Left lung (tissue), 10 donors: ENCODE data around the gene STK39. TPM values are rescaled to one million over a fixed set of nuclear protein-coding genes. Genes with fewer than 3 reads are reported as not detected.

Source experiments
- ATAC-seq: fragments of 200-7000 bp; cut with Tn5 transposase; one replicate; pipeline ENCODE4 v1.9.1; 2020; ENCODE audit warnings: moderate library complexity
- DNase-seq, 4 donors: peaks; one replicate each; pipeline ENCODE4 v3.0.0-alpha.2; 2013 to 2020
- H3K27ac ChIP-seq, 2 donors: fragments of 200-600 bp; sonication (generic) in 1 of 2; one replicate each; pipeline versions ENCODE4 v1.5.0 to v1.8.0; 2020 to 2021
- H3K27me3 ChIP-seq, 2 donors: fragments of 200-600 bp; sonication (generic) in 1 of 2; one replicate each; pipeline versions ENCODE4 v1.5.0 to v1.8.0; 2020 to 2021
- H3K36me3 ChIP-seq, 2 donors: fragments of 200-600 bp; sonication (generic) in 1 of 2; one replicate each; pipeline versions ENCODE4 v1.5.0 to v1.8.0; 2020 to 2021
- H3K4me1 ChIP-seq, 2 donors: fragments of 200-600 bp; one replicate each; pipeline ENCODE4 v1.8.0; 2021
- H3K4me3 ChIP-seq, 2 donors: fragments of 200-600 bp; sonication (generic) in 1 of 2; one replicate each; pipeline versions ENCODE4 v1.5.0 to v1.8.0; 2020 to 2021; ENCODE audit warnings: mild to moderate bottlenecking in 1 of 2
- H3K9me3 ChIP-seq, 2 donors: fragments of 200-600 bp; sonication (generic) in 1 of 2; one replicate each; pipeline versions ENCODE4 v1.5.0 to v1.8.0; 2020 to 2021
- CTCF ChIP-seq, 2 donors: fragments of 200-600 bp; sonication (generic) in 1 of 2; IDR thresholded peaks; one replicate each; pipeline versions ENCODE4 v1.5.0 to v1.8.0; 2021; ENCODE audit warnings: antibody characterized with exemption in 2 of 2
- intact Hi-C, 2 donors: fragments of 100-400 bp; cut with DNase I; formaldehyde crosslinking; loops; one replicate each; pipeline versions ENCODE4 v1.11.2 to v1.14.2; 2022
- polyA plus RNA-seq, 6 donors: library from polyadenylated mRNA; unstranded; fragments of 120-200 nt; gene quantifications; one replicate each; pipeline ENCODE4 v1.2.1, GENCODE V29; 2013; ENCODE audit not compliant: insufficient read length in 6 of 6
- total RNA-seq, 2 donors: library from RNA; stranded (reverse); fragmentation: NEBNext Ultra II Directional; extraction: Animal tissue kit (Norgen Biotek cat#: 25700); gene quantifications; one replicate each; pipeline ENCODE4 v1.2.1, GENCODE V29; 2021
- donor health status: DM: no; HTN: yes; CAD: no.
- donor health status: DM: no; HTN: no; CAD: no.

The STK39 gene
- total and polyA plus RNA-seq, 8 donors, result 15.7 to 31.3 (median 27.0) TPM

- DNase-seq (no peak), ATAC-seq (no peak)
- H3K9me3 ChIP-seq, result no peaks in the 10 kb centered on the region
- no peaks in the 10 kb centered on the region for H3K4me1 ChIP-seq
- no peaks in the 10 kb centered on the region for H3K36me3 ChIP-seq
- intact Hi-C loops, result no loop called here
- H3K27ac ChIP-seq, result no peak overlapping the region
- no peaks in the 10 kb centered on the region for H3K27me3 ChIP-seq
- no peak for TF ChIP-seq CTCF (IDR thresholded peaks at IDR 0.05)
- no peak overlapping the region for H3K4me3 ChIP-seq
Measured at GRCh38 chr2:167990062-167990461, 257.3 kb downstream of the STK39 start.

GRCh38 chr2:167988296-167988695 is 259.1 kb downstream of the STK39 start:
- DNase-seq, result no peak
- Histone ChIP-seq H3K4me1 (no peaks in the 10 kb centered on the region), H3K4me3 (no peak overlapping the region), H3K36me3 (peaks cover 0 to 6% of the 10 kb centered on the region in 2 donors), H3K27ac (no peak overlapping the region), H3K27me3 (no peaks in the 10 kb centered on the region), H3K9me3 (no peaks in the 10 kb centered on the region)
- TF ChIP-seq CTCF (IDR thresholded peaks at IDR 0.05), result no peak
- no peak for ATAC-seq
- intact Hi-C loops, result no loop called here

- ATAC-seq (no peak), DNase-seq (no peak)
- Histone ChIP-seq H3K36me3 (peaks cover 0 to 6% of the 10 kb centered on the region in 2 donors), H3K4me1 (no peaks in the 10 kb centered on the region), H3K4me3 (no peak overlapping the region), H3K27me3 (no peaks in the 10 kb centered on the region), H3K27ac (no peak overlapping the region), H3K9me3 (no peaks in the 10 kb centered on the region)
- intact Hi-C loops, result no loop called here
- no peak for TF ChIP-seq CTCF (IDR thresholded peaks at IDR 0.05)
Measured at GRCh38 chr2:167987558-167987957, 259.8 kb downstream of the STK39 start.

GRCh38 chr2:167987026-167987425 is 260.4 kb downstream of the STK39 start:
- H3K4me1 ChIP-seq, result no peaks in the 10 kb centered on the region
- H3K9me3 ChIP-seq, result no peaks in the 10 kb centered on the region
- H3K27ac ChIP-seq, result no peak overlapping the region

GRCh38 chr2:167986223-167986622 is 261.2 kb downstream of the STK39 start:
- Histone ChIP-seq H3K36me3 (peaks cover 0 to 8% of the 10 kb centered on the region in 2 donors), H3K4me1 (no peaks in the 10 kb centered on the region), H3K9me3 (no peaks in the 10 kb centered on the region), H3K27ac (no peak overlapping the region), H3K27me3 (no peaks in the 10 kb centered on the region), H3K4me3 (no peak overlapping the region)
- TF ChIP-seq CTCF (IDR thresholded peaks at IDR 0.05), result no peak
- ATAC-seq (no peak), DNase-seq (no peak)
- intact Hi-C loops, result no loop called here

More at GRCh38 chr2:167987026-167987425, 260.4 kb downstream of the STK39 start:
- intact Hi-C loops, result no loop called here
- Histone ChIP-seq H3K36me3 (peaks cover 0 to 6% of the 10 kb centered on the region in 2 donors), H3K27me3 (no peaks in the 10 kb centered on the region), H3K4me3 (no peak overlapping the region)
- ATAC-seq (no peak), DNase-seq (no peak)
- no peak for TF ChIP-seq CTCF (IDR thresholded peaks at IDR 0.05)
